Measurements from ENCODE around the gene NT5C2. TPM values are rescaled to one million over a fixed set of nuclear protein-coding genes. Genes with fewer than 3 reads are reported as not detected.
"Not testable (repeated sequence)": the region's sequence is repeated elsewhere in the genome, so short reads cannot be mapped to it uniquely, and the experiment has no call there.

The NT5C2 gene
- total RNA-seq, 2 donors from 2014 or later: 38.9 to 45.0 TPM

DNA sequence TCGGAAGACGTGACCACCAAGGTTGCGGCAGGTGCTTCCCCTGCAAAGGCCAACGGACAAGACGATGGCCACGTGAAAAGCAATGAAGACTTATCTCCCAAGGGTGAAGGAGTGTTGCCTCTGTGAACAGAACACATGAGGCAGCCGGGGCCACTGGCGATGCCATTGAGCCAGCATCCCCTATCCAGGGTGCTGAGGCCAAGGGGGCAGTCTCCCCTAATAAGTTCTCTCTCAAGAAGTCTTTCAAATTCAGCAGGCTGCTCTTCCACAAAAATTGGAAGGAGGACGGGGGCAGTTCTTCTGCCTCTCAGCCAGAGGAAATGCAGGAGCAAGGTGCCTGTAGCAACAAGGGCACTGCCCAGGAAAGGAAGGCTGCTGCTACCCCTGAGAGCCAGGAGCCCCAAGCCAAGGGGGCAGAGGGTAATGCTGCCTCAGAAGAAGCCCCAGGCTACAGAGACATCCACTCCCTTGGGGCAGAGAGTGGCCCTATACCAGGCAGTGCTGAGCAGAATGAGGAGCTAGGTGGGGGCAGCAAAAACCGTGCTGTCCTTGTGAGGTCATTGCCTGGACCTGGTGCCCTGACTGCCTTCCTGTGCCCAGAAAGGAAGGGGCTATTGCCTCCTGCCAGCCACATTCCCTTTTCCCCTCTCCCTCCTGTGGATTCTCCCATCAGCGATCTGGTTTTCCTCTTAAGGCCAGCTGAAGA is 17.3 kb downstream of the NT5C2 start:
- intact Hi-C loops (cut with DNase I): no loop called here

DNA sequence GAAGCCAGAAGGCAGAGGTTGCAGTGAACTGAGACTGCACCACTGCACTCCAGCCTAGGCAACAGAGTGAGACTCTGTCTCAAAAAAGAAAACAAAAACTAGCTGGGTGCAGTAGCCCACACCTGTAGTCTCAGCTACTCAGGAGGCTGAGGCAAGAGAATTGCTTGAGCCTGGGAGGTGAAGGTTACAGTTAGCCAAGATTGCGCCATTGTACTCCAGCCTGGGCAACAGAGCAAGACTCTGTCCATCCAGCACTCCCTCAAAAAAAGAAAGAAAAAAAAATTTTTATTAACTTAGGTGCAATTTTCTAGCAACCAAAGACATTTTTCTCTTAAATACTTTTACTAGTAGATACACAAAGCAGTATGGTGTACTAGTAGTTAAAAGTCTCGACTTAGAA is 18.7 kb downstream of the NT5C2 start:
- DNase-seq; ATAC-seq; intact Hi-C loops (cut with DNase I): not testable (repeated sequence)

More for the DNA sequence above, 17.3 kb downstream of the NT5C2 start:
- DNase-seq (no peak), ATAC-seq (no peak)

DNA sequence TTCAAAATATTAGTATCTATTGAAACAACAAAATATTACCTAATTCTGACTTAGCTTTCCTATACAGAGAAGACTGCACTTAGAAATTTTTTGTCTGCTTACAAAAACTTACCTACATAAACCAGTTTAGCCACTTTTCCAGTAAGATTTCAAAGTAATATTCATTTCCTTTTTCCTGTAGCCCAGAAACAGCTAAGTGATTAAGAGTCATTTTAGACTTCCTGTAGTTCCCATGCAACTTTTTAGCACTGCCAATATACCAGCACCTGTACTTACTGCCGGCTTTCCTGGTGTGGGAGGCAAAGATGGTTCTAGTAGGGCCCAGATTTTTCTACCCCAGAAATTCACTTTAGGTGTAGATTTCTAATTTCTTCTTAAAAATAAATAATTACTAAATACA is 21.8 kb downstream of the NT5C2 start:
- no peak for DNase-seq
- intact Hi-C loops (cut with DNase I): no loop called here
- no peak for ATAC-seq

DNA sequence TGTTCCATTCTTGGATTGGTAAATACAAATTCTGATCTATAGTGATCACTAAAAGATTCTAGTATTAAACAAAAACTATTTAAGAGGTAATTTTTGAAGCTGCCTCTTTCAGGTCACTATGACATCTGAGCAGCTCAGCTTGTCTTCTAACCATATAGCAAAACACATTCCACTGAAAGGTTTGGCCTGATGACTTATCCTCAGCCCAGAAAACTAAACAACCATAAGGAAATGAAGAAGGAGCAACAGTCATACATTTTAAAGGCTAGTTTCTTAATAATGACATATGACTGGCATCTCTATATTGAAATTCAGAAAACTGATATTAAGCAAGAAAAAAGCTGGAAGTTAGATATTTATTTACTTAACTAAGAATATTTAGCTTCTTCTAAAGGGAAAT is 24.6 kb downstream of the NT5C2 start:
- intact Hi-C loops (cut with DNase I): no loop called here
- ATAC-seq (no peak), DNase-seq (no peak)

DNA sequence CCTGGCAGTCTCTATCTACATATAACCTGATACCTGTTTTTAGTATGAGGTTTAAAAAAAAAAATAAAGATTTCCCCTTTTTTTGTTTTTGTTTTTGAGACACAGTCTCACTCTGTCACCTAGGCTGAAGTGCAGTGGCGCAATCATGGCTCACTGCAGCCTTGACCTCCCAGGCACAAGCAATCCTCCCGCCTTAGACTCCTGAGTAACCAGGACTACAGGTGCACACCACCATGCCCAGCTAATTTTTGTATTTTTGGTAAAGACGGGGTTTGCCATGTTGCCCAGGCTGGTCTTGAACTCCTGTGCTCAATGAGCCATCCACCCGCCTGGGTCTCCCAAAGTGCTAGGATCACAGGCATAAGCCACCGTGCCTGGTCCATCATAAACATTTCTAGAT is 25.5 kb downstream of the NT5C2 start:
- intact Hi-C loops (cut with DNase I); DNase-seq; ATAC-seq: not testable (repeated sequence)

DNA sequence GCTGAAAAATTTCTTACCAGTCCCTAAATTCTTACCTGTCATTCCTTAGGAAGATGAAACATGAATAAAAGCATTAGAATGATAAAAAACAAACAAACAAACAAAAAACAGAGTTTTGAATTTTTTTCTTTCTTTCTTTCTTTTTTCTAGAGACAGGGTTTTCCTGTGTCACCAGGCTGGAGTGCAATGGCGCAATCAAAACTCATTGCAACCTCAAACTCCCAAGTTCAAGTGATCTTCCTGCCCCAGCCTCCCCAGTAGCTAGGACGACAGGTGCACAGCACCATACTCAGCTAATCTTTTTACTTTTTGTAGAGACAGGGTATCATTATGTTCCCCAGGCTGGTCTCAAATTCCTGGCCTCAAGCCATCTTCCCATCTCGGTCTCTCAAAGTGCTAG is 26.5 kb downstream of the NT5C2 start:
- no peak for ATAC-seq
- intact Hi-C loops (cut with DNase I): no loop called here
- no peak for DNase-seq

DNA sequence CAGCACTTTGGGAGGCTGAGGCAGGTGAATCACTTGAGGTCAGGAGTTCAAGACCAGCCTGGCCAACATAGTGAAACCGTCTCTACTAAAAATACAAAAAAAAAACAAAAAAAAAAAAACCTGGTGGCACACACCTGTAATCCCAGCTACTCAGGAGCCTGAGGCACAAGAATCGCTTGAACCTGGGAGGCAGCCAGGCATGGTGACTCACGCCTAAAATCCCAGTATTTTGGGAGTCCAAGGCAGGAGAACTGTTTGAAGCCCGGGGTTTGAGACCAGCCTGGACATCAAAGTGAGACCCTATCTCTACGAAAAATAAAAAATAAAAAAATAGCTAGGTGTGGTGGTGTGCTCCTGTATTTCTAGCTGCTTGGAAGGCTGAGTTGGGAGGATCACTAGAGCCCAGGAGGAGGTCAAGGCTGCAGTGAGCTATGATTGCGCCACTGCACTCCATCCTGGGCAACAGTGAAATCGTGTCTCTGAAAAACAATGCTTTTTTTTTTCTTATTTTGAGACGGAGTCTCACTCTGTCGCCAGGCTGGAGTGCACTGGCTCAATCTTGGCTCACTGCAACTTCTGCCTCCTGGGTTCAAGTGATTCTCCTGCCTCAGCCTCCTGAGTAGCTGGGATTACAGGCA is 29.2 kb downstream of the NT5C2 start:
- intact Hi-C loops (cut with DNase I); ATAC-seq; DNase-seq: not testable (repeated sequence)

GRCh38 chr10:103157246-103157645 is 35.8 kb downstream of the NT5C2 start:
- DNase-seq (no peak), ATAC-seq (no peak)
- intact Hi-C loops (cut with DNase I): no loop called here

DNA sequence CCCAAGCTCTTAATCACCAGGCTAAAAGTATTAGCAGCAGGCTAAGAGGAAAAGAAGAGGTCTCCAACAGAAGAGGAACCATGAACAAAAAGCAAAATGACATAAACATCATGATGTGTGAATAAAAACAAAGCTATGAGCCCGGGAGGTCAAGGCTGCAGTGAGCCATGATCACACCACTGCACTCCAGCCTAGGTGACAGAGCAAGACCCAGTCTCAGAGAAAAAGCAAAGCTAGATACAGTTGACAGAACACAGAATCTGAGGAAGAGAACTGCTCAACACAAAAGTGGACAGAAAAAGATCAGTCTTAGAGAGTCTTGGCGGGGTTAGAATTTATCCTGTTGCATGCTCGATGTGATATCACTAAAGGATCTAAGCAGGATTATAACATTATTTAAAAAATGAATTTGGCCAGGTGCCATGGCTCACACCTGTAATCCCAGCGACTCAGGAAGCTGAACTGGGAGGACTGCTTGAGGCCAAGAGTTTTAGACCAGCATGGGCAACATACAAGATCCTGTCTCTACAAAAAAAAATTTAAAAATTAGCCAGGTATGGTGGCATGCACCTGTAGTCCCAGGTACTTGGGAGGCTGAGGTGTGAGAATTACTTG is 37.5 kb downstream of the NT5C2 start:
- DNase-seq (no peak), ATAC-seq (no peak)
- intact Hi-C loops (cut with DNase I): no loop called here

DNA sequence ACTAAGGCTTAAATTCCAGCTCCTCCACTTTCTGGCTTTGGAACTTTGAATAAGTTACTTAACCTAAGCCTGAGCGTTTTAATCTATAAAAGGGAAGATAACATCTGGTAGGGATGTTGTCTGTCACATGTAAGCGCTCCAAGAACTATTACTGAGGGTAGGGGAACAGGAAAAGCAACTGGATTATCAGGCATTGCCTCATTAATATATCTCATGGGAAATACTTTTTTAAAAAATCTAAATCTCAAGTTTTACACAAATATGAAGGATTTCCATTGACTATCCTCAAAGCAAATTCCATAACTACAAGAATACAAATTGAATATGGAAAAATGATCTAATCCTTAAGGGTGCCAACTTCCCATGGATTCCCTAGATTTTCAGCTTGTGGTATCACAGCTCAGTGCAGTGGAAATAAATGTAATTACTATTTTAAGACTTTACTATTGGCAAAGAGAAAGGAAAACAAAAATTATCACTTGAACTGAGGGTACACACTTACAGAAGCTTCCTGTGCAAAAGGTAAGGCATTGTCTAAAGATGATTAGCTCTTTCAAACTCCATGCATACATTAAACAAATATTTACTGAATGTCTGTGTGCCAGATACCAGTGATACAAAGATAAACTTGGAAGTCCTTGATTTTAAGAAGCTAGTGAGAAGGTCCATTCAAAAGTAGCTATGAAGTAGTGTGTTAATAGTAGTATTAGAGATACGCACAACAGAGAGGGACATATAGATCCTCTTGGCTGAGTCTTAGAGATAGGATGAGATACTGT is 38.4 kb downstream of the NT5C2 start:
- ATAC-seq (peak; percentile 32 to 44), DNase-seq (no peak)
- intact Hi-C loops (cut with DNase I): no loop called here

DNA sequence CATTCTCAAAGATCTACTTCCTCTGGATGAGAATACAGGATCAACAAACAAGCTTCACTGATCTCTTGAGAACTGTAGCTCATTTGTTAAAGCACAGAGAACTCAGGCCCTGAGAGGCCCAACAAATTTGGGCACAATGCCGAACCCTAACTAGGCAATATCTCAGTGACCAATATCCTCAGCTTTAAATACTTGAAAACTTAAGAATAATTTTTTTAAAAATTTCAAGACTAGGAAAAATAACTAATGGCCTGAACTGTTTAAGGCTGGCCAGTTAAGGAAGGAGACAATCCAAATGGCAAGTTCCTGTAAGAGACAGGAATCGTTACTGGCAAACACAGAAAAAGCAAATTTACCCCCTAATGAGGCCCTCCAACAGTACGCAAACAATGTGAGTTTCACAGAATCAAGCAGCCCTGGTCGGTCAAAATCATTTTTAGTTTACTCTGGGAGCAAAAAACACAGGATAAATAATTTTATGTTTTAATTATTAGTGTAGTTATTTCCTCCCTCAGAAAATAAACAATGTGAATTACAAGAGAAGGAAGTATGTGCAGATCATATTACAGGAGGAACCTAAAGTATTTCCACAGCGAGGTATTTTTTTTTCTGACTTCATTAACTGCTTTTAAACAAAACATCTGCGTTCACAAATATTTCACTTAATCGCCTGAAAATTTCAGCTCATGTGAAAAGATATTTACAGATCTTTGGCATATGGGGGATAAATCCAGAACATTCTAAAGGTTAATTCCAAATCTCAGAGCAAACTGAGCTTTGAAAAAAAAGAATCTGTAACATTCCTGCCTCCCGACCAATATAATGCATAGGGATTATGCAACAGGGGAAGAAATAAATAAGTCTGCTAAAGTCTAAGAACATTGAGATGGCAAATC is 39.5 kb downstream of the NT5C2 start:
- intact Hi-C loops (cut with DNase I): no loop called here
- no peak for DNase-seq
- ATAC-seq: peak; percentile 60 to 76

- intact Hi-C loops (cut with DNase I): loop anchor here in 1 of 2 donors (5.0 kb wide), 1 partner anchor 42 kb away; the partner anchor contains the start of gene NT5C2
- DNase-seq (no peak), ATAC-seq (no peak)
These were observed 43.0 kb downstream of the NT5C2 start for GRCh38 chr10:103149991-103150622.

DNA sequence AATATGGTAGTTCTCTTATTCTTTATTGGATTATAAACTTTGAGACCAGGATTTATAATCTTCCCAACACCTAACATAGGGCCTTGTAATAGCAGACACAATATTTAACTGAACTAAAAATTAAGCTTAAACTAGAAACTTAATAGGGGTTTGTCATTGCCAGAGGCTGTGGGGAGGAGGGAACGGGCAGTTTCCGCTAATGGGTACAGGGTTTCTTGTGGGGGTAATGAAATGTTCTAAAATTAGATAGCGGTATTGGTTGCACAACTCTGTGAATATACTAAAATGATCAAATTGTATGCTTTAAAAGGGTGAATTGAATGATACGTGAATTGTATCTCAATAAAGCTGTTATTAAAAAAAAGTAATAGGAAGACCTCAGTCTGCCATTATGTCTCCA is 45.4 kb downstream of the NT5C2 start:
- ATAC-seq (no peak), DNase-seq (no peak)
- intact Hi-C loops (cut with DNase I): loop anchor here in 1 of 2 donors (5.0 kb wide), 1 partner anchor 45 kb away; the partner anchor contains the start of gene NT5C2

DNA sequence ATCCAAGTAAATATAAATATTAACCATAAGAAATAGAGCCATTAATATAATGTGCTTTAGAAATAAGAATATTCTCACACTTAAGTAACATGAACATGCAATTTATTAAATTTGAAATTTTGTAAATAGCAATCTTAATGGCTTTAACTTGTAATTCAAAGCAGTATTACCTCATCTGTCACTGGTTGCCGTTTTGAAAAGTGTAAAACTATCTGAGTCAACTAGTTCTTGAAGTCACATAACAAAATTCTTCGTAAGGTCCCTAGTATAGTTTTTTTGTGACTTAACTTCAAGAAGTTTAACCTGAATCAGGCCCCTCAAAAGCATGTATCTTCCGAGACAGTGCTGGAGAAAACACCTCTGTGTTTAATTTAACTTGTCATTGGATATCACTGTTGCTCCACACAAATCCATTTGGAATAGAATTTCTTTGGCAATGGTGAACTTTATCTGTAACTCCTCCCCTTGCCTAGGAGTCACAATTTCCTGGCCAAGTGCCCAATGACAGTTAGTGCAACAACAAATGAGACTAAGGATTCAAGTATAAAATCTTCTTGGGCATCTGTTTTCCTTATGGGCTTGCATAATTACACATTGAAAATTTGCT is 47.1 kb downstream of the NT5C2 start:
- intact Hi-C loops (cut with DNase I): loop anchor here in 1 of 2 donors (5.0 kb wide), 1 partner anchor 46 kb away; the partner anchor contains the start of gene NT5C2
- ATAC-seq (peak; percentile 83), DNase-seq (peak; percentile 87)

- no peak for ATAC-seq
- DNase-seq: no peak
- intact Hi-C loops (cut with DNase I): loop anchor here in 1 of 2 donors (5.0 kb wide), 1 partner anchor 47 kb away; the partner anchor contains the start of gene NT5C2
These were observed 48.0 kb downstream of the NT5C2 start for GRCh38 chr10:103145046-103145445.

- DNase-seq (no peak), ATAC-seq (no peak)
- intact Hi-C loops (cut with DNase I): no loop called here
These were observed 49.0 kb downstream of the NT5C2 start for GRCh38 chr10:103144041-103144440.

DNA sequence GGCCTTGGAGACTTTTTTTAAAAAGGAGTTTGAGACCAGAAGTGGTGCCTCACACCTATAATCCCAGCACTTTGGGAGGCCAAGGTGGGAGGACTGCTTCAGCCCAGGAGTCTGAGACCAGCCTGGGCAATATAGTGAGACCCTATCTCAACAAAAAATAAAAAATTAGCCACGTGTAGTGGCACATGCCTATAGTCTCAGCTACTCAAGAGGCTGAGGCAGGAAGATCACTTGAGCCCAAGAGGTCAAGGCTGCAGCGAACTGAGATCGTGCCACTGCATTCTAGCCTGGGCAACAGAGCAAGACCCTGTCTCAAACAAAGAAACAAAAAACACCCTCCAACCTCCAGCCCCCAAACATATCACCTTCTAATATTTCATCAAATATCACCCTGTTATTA is 49.4 kb downstream of the NT5C2 start:
- DNase-seq; intact Hi-C loops (cut with DNase I); ATAC-seq: not testable (repeated sequence)

DNA sequence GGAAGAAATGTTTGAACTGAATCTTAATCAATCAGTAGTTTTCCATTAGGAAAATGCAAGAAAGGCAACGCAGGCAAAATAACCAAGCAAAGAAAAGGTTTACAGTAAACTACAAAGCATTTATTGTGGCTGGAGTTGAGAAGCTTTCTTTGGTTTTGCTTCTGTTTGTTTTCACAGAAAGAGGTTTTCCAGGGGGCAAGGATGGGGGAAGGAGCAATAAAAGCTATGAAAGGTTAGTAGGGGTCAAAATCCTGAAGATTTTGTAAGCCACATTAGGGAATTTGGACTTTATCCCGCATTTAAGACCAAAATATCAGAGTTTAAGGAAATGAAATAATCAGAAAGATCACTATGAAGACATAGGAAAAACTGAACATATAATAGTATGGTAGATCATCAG is 51.1 kb downstream of the NT5C2 start:
- ATAC-seq (no peak), DNase-seq (no peak)
- intact Hi-C loops (cut with DNase I): no loop called here
